Thyroid gland (tissue), 4 donors: ENCODE results near the gene AFAP1L1. TPM values are rescaled to one million over a fixed set of nuclear protein-coding genes. Genes with fewer than 3 reads are reported as not detected.

Experiments used
- DNase-seq, 2 donors: peaks; one replicate each; pipeline ENCODE4 v3.0.0-alpha.2; 2019
- H3K27ac ChIP-seq, 3 donors: fragments of 200-600 bp; sonication (generic); 1 replicate in 2 of 3; 2 replicates in 1 of 3; pipeline ENCODE4 v1.5.1; 2016 to 2019; ENCODE audit warnings: mild to moderate bottlenecking in 1 of 3, moderate library complexity in 1 of 3
- H3K27me3 ChIP-seq: fragments of 200-600 bp; sonication (generic); one replicate; pipeline ENCODE4 v1.5.1; 2019
- H3K36me3 ChIP-seq, 2 donors: fragments of 200-600 bp; sonication (generic); one replicate each; pipeline ENCODE4 v1.5.1; 2016 to 2019
- H3K4me1 ChIP-seq, 2 donors: fragments of 200-600 bp; sonication (generic); one replicate each; pipeline ENCODE4 v1.5.1; 2017 to 2019
- H3K4me3 ChIP-seq, 3 donors: fragments of 200-600 bp; sonication (generic); replicated peaks in 1 of 3; 1 replicate in 2 of 3; 2 replicates in 1 of 3; pipeline ENCODE4 v1.5.1; 2016; ENCODE audit warnings: mild to moderate bottlenecking in 1 of 3
- H3K9me3 ChIP-seq: fragments of 200-600 bp; sonication (generic); one replicate; pipeline ENCODE4 v1.5.1; 2017
- CTCF ChIP-seq, 6 experiments: fragments of 200-600 bp in 3 of 6; fragments of 450-650 bp in 3 of 6; sonication (generic) in 3 of 6; IDR thresholded peaks; one replicate each; pipeline ENCODE4 v1.5.1; 2016 to 2019; ENCODE audit warnings: antibody characterized with exemption in 6 of 6, mild to moderate bottlenecking in 2 of 6, inconsistent platforms in 1 of 6, moderate library complexity in 1 of 6
- POLR2A ChIP-seq, 2 donors: fragments of 450-650 bp; IDR thresholded peaks; one replicate each; pipeline ENCODE4 v1.6.1; 2017; ENCODE audit warnings: antibody characterized with exemption in 2 of 2, mild to moderate bottlenecking in 2 of 2, moderate library complexity in 1 of 2
- WGBS, 2 donors: methylation state at CpG; one replicate each; pipeline ENCODE4 v1.1.5; 2017; 5-methylcytosine and 5-hydroxymethylcytosine counted together
- intact Hi-C: fragments of 100-400 bp; cut with DNase I; formaldehyde crosslinking; loops from one replicate; pipeline ENCODE4 v1.15.1; 2023
- total RNA-seq, 4 donors: library from RNA; depleted of rRNA; stranded (reverse); fragments of >200 nt; gene quantifications; one replicate each; pipeline ENCODE4 v1.2.3, GENCODE V29; 2016

The AFAP1L1 gene
- 10 to 100 TPM; 15.9 to 43.1 (median 26.8) TPM for total RNA-seq

GRCh38 chr5:149271716-149272563 lies at the start of gene AFAP1L1:
Gene AFAP1L1, plus strand, starts transcription at chr5:149271859. Its CDS starts 110 bp downstream, at chr5:149271969.
- Histone ChIP-seq H3K27ac (peak within 1 kb of the TSS; percentile 47 to 79 (median 76)), H3K9me3 (no peaks in the 10 kb centered on the region), H3K36me3 (no peaks in the 10 kb centered on the region), H3K4me1 (peaks cover 6 to 13% of the 10 kb centered on the region in 2 donors), H3K4me3 (peak within 1 kb of the TSS; percentile 29 to 35 (median 32)), H3K27me3 (no peaks in the 10 kb centered on the region)
- TF ChIP-seq POLR2A (IDR thresholded peaks at IDR 0.05) (peak in 1 of 2 donors; percentile 18), CTCF (IDR thresholded peaks at IDR 0.05) (no peak)
- whole genome bisulfite sequencing, 2 donors, result 0 to 1% methylated on average over 8 to 46 of the region's 81 CpGs
- intact Hi-C loops, result no loop called here
- DNase-seq, result peak; percentile 48 to 51

DNA sequence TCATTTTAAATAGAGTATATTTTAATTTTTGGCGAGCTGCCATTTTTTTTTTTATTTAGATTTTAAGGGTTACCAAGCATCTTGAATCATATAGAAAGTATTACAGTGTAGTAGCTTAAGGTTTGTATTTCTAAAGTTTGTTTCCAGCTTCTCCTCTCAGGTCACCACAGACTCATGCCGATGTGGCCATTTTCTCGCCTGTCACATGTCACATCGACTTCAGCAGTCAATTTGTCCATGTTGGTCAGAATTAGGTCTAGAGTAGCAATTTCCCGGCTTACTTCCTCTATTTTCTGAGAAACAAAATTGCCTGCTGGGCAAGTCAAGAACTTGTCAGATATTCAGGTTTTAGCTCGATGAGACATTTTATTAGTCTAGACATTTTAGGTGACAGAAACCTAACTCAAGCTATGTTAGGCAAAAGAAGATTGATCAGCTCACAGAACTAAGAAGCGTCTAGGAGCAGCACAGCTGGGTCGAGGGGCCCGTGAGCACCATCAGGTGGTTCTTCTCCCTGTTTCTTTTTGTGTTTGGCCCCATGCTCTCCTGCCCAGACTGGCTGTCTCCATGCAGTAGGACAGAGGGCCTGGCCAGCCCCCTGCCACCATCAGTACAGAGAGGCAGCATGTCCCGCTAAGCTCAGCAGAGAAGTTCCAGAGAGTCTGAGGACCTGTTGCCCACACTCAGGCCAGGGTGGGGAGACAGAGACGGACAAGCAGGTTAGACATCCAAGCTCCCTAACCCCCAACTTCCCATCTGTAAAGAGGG lies 48.4 kb upstream of the AFAP1L1 start:
- DNase-seq, result no peak
- Histone ChIP-seq H3K4me1 (peaks cover 5 to 9% of the 10 kb centered on the region in 2 donors), H3K4me3 (no peak overlapping the region), H3K27ac (no peak overlapping the region), H3K36me3 (no peaks in the 10 kb centered on the region), H3K9me3 (no peaks in the 10 kb centered on the region), H3K27me3 (no peaks in the 10 kb centered on the region)
- intact Hi-C loops, result loop anchor here (10.0 kb wide), 1 partner anchor 78 kb away; the partner anchor contains the start of gene ABLIM3
- TF ChIP-seq CTCF (IDR thresholded peaks at IDR 0.05) (no peak), POLR2A (IDR thresholded peaks at IDR 0.05) (no peak)
- 86 to 88% methylated on average over 10 to 11 of the region's 11 CpGs for WGBS, 2 donors

DNA sequence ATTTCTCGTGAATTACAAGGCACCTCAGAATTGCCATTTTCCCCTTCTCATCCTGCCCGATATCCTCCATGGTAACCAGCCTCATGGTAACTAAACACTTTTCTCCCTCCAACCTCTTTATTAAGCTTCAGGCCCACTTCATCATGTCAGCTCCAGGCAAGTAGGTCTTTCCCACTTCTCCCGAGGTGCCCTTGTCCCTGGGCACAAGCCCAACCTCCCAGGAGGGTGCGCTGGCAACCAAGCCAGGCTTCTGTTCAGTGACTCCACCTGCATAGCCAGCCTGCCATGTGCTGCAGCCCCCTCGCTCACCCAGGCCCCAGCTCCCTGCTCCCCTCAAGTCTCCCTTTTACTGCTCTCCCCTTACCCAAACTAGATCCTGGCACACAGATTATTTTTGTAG lies 47.4 kb upstream of the AFAP1L1 start:
- Histone ChIP-seq H3K27ac (no peak overlapping the region), H3K36me3 (no peaks in the 10 kb centered on the region), H3K4me1 (peaks cover 5 to 10% of the 10 kb centered on the region in 2 donors), H3K27me3 (no peaks in the 10 kb centered on the region), H3K9me3 (no peaks in the 10 kb centered on the region), H3K4me3 (no peak overlapping the region)
- 84 to 90% methylated on average over 5 of the region's 5 CpGs for WGBS, 2 donors
- TF ChIP-seq CTCF (IDR thresholded peaks at IDR 0.05) (no peak), POLR2A (IDR thresholded peaks at IDR 0.05) (no peak)
- DNase-seq, result no peak
- intact Hi-C loops, result loop anchor here (10.0 kb wide), 1 partner anchor 79 kb away; the partner anchor contains the start of gene ABLIM3

GRCh38 chr5:149227168-149227826 lies 44.4 kb upstream of the AFAP1L1 start:
- Histone ChIP-seq H3K4me3 (no peak overlapping the region), H3K36me3 (no peaks in the 10 kb centered on the region), H3K27me3 (no peaks in the 10 kb centered on the region), H3K4me1 (peaks cover 0 to 4% of the 10 kb centered on the region in 2 donors), H3K27ac (peak overlapping the region in 1 of 3 donors; percentile 9), H3K9me3 (no peaks in the 10 kb centered on the region)
- intact Hi-C loops, result loop anchor here (10.0 kb wide), 1 partner anchor 82 kb away; the partner anchor contains the start of gene ABLIM3
- TF ChIP-seq CTCF (IDR thresholded peaks at IDR 0.05), result no peak
- no peak for TF ChIP-seq POLR2A (IDR thresholded peaks at IDR 0.05)
- no peak for DNase-seq
- 73 to 84% methylated on average over 2 of the region's 2 CpGs for WGBS, 2 donors
